OCI-M1 (cell line): ENCODE measurements around the gene MTNR1A.
A peak's percentile ranks its signal among the peaks of the same experiment; 100 is the strongest.
"Not testable (repeated sequence)": the region's sequence is repeated elsewhere in the genome, so short reads cannot be mapped to it uniquely, and the experiment has no call there.

ENCODE experiments used
- DNase-seq: peaks from one replicate; lab custom pipeline; 2025; lab: John Stamatoyannopoulos, UW

The MTNR1A gene

DNA sequence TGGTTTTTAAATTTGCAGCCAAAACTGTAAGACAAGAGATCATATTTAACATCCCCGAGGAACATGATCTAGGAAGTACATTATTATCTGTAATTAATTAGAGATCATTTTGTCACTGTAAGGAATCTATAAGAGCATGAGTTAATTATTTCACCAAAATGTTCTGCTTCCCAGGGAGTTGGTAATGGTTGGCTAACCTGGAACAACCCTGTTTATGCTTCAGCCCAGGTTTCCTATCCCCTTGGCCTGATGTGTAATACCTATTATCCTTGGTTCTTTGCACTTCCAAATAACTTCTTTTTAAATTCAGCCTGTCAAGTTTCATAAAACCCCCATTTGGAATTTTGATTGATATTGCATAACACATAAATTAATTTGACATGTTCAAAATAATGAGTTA, 6.4 kb upstream of the MTNR1A start:
- DNase-seq, result no peak

DNA sequence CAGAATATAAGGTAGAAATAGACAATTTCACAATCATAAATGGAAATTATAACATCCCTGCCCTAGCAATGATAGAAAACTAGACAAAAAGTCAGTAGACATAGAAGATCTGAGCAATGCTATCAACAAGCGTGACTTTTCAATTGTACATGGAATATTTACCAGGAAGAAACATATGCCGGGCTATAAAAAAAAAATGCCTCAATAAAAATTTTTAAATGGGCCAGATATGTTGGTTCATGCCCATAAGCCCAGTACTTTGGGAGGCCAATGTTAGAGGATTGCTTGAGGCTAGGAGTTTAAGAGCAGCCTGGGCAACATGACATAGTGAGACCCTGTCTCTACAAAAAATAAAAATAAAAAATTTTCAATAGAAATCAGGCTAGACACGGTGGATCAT, 5.3 kb upstream of the MTNR1A start:
- no peak for DNase-seq

DNA sequence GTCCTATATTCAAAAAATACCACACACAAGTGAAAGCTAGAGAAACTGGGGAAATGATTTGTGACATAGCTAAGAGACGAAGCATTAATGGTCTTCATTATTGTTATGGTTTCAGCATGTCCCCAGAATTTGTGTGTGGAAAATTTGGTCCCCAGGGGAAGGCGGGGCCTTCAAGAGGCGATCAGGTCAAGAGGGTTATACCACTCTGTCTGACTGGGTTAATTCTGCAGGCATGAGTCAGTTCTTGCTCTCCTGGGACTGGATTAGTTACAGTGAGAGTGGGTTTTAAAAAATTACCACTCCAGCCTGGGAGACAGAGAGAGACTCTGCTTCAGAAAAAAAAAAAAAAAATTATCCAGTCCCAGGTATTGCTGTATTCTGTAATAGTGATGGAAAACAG, 2.1 kb upstream of the MTNR1A start:
- DNase-seq, result no peak

DNA sequence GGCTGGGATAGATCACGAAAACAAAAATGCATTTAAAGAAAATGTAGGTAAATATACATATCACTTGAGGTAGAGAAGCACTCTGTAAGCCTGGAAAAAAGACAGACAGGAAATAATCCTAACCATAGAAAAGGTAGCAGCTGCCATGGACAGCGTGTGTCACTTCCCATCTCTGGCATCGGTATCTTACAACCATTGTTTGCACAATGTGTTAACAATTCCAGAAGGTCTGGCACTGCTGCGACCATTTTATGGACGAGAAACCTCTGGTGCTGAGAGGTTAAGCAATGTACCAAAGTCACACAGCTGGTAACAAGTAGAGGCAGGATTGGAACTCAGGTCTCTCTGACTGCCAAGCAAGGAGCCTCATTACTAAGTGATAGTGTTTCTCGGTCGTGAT, 1.7 kb upstream of the MTNR1A start:
- no peak for DNase-seq

DNA sequence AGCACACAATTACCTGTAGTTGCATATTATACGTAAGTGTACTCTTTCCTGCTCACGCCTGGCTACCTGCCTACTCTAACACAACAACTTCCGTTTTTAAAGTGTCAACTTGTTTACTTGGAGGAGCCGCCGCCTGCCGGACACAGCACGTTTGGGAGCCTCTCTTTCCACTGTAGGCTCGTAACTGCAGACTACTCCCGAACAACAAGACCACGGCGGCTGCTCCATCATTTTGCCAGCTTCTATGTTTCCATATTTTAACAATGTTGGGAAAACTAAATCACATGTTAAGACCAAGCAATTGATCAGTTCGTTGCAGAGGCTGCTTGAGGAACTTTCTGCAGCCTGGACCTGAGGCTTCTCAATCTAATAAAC, 841 bp downstream of the MTNR1A start:
- no peak for DNase-seq

DNA sequence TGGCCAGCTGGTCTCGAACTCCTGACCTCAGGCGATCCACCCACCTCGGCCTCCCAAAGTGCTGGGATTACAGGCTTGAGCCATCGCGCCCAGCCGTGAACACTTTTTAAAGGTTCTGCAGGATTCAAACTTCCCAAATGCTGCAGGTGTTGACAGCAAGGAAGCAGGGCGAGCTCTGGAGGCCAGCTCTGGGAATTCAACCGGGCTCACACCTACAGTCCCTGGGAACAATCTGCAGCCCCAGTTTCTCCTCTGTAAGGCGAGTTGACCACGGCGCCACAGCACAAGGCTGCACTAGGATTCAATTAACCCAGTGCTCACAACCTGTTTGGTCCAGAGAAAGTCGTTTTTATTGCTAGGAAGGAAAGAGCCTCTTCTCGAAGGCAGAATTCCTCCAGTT, 1.6 kb downstream of the MTNR1A start:
- DNase-seq, result no peak

DNA sequence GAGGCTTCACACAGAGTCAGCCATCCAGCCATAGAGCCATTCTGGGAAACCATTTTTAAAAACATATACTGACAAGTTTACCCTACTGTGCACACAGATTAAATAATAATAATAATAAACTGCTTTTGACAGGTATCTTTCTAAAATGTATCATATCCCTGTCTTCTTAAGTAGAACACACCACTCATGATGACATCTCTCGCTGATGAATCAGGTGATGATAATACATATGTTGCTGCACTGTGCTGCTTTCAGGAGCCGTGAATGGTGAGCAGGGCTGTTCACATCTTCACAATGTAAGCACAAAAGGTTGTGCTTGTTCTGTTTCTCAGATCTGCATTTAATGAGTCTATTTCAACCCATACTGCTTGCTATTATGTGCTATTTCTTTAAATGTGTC, 3.5 kb downstream of the MTNR1A start:
- no peak for DNase-seq

- no peak for DNase-seq
Observed at GRCh38 chr4:186545436-186545835, 9.9 kb downstream of the MTNR1A start.

- no peak for DNase-seq
Observed at GRCh38 chr4:186543206-186543605, 12.2 kb downstream of the MTNR1A start.

DNA sequence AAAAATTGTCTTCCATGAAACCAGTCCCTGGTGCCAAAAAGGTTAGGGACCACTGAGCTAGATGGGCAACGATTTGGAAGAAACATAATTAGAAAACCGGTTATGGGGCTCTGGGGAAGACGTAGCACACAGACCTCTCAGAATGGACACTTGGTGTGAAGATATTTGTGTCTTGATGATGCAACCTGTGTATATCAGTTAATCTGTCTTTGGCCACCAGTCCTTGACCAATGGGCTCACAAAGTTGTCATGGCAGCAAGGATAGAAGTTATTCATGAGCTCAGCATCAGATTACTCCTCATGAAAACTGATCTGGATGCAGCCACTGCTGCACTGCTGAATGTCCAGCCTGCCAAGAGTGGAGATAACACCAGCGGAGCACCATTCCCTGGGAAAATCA, 13.6 kb downstream of the MTNR1A start:
- DNase-seq, result no peak

- no peak for DNase-seq
Observed at GRCh38 chr4:186537843-186538521, 17.4 kb downstream of the MTNR1A start.

DNA sequence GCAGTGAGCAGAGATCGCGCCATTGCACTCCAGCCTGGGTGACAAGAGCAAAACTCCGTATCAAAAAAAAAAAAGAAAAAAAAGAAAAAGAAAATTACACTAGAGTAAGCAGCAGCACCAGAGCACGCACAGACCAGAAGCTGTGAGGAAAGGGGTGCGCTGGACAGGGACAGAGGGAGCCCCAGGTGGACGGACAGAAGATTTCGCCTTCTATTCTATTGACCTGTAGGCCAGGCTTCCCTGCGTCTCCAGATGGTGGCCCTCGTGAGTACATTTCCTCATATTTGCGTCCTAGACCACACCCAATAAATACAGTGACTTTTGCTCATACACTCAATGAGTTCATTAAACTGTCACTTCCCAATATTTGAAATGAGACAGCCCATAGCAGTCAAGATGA, 19.1 kb downstream of the MTNR1A start:
- no peak for DNase-seq

DNA sequence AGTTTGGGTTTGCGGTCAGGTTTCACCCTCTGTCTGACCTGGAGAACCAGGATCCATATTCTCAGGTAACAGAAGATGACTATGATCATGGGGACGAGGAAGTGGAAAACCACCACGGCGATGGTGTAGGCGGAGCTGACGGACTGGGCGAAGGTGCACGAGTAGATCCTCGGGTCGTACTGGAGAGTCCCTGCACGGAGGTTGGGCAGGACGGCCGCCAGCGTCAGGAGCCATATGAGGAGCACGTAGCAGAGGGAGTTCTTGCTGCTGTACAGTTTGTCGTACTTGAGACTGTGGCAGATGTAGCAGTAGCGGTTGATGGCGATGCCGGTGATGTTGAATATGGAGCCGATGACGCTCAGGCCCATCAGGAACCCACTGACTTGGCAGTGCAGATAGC, 21.3 kb downstream of the MTNR1A start:
- no peak for DNase-seq

DNA sequence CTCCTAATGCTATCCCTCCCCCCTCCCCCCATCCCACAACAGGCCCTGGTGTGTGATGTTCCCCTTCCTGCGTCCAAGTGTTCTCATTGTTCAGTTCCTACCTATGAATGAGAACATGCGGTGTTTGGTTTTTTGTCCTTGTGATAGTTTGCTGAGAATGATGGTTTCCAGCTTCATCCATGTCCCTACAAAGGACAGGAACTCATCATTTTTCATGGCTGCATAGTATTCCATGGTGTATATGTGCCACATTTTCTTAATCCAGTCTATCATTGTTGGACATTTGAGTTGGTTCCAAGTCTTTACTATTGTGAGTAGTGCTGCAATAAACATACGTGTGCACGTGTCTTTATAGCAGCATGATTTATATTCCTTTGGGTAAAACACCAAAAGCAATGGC, 31.4 kb downstream of the MTNR1A start:
- DNase-seq, result not testable (repeated sequence)

GRCh38 chr4:186516287-186516686, 39.1 kb downstream of the MTNR1A start:
- DNase-seq, result no peak

DNA sequence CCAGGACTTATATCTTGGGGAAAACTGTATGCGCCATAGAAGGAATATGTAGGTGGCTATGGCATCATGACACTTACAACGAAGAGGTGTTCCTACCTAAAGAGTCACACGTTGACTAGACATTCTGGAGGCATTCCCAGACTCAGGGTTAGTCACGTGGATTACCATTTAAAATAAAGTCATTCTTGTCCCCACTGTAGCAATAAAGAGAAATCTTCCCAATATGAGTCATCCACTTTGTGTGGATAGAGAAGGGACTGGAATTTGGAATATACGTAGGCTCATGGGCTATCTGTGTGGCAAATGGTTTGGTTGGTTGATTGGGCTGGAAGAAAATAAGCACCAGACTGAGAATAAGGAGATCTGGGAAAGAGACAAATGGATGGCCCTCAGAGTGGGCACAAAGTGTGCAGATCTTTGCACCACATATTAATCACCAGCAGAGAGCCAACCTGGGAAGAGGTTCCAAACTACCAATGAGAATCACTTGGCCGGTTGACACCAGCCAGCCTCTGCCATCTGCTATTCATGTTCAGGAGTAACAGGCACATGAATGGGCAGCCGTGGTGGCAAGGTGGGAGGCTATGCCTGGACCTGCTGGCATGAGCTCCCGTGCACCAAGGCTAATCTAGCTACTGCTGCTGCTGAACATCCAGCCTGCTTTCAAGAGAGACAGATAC, 41.0 kb downstream of the MTNR1A start:
- DNase-seq, result no peak

DNA sequence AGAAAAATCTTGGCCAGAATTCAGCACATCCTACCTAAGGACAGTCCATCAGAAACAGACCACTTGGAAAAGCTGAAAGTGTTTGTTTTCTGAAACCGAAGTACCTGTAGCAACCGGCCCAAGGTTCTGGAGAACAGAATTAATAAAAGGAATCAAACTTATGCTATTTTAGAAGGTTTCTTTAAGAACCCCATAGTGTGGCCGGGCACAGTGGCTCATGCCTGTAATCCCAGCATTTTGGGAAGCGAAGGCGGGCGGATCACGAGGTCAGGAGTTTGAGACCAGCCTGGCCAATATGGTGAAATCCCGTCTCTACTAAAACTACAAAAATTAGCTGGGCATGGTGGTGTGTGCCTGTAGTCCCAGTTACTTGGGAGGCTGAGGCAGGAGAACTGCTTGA, 50.6 kb downstream of the MTNR1A start:
- not testable (repeated sequence) for DNase-seq

DNA sequence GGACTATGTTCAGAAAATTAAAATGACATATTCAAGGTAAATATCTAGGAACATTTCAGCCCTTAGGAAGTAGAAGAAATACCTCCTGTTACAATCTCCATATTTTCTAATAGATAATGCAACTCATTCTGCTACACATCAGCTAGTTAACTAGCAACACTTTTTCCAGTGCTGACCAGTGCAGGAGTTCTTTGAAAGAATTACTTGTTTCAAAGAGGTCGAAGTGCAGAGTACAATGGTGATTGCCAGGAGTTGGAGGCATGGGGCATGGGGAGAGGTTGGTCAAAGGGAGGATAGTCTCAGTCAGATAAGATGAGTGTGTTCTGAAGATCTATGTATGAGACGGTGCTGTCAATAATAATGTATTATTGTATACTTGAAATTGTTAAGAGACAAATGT, 53.1 kb downstream of the MTNR1A start:
- no peak for DNase-seq

- DNase-seq, result no peak
Observed at GRCh38 chr4:186501554-186501953, 53.8 kb downstream of the MTNR1A start.

GRCh38 chr4:186500721-186501304, 54.6 kb downstream of the MTNR1A start:
- DNase-seq, result no peak

DNA sequence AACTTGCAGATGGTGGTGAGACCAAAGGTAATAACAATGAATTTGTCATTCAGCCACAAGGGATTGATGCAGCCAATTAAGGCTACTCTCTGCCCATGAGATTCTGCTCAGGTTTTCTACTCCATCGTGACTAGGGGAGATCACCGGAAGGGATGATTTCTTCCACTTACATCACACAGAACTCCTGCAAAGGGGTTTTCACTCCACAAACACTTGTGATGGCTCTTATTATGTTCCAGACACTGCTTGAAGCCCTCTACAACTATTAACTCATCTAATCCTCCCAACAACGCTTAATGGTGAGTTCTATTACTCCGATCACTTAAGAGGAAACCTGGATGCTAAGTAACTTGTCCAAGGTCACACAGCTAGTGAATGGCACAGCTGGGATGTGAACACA, 55.9 kb downstream of the MTNR1A start:
- DNase-seq, result no peak

- DNase-seq, result no peak
Observed at GRCh38 chr4:186497043-186497442, 58.3 kb downstream of the MTNR1A start.

GRCh38 chr4:186494496-186494895, 60.9 kb downstream of the MTNR1A start:
- DNase-seq, result no peak

DNA sequence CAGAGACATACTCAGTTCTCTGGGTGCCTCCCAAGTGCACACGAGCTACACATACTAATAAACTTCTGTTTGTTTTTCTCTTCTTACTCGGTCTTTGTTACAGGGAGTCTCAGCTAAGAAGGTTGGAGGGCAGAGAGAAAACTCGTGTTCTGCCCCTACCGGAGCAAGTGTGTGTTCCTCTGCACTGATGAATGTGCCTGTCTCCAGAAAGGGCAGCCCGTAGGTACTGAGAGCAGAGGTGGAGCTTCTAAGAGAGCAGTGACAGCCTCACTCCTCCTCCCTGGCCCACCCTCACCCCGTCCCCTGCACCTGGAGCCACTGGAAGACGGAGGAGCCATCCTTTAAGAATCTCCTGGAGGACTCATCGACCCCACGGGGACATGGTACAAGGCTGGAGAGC, 67.6 kb downstream of the MTNR1A start:
- DNase-seq, result peak; percentile 30
